Regular cardiac myocyte (primary cell): ENCODE results near the gene SEMA3G. TPM values are rescaled to one million over a fixed set of nuclear protein-coding genes. Genes with fewer than 3 reads are reported as not detected.

Experiments
- total RNA-seq: library from RNA; depleted of rRNA; stranded (reverse); fragments of >200 nt; gene quantifications from 2 replicates; pipeline ENCODE4 v1.2.3, GENCODE V29; 2014

Gene SEMA3G
- total RNA-seq: under 0.01 TPM in 2 replicates

GRCh38 chr3:52444860-52445793 lies at the start of gene SEMA3G:
SEMA3G (minus strand) TSS chr3:52445103; CDS start chr3:52445027, 76 bp downstream.

GRCh38 chr3:52455283-52456168 lies 10.6 kb upstream of the SEMA3G start, which contains the start of gene NISCH:
NISCH (plus strand) TSS chr3:52455604; CDS start chr3:52455642, 38 bp downstream.

DNA sequence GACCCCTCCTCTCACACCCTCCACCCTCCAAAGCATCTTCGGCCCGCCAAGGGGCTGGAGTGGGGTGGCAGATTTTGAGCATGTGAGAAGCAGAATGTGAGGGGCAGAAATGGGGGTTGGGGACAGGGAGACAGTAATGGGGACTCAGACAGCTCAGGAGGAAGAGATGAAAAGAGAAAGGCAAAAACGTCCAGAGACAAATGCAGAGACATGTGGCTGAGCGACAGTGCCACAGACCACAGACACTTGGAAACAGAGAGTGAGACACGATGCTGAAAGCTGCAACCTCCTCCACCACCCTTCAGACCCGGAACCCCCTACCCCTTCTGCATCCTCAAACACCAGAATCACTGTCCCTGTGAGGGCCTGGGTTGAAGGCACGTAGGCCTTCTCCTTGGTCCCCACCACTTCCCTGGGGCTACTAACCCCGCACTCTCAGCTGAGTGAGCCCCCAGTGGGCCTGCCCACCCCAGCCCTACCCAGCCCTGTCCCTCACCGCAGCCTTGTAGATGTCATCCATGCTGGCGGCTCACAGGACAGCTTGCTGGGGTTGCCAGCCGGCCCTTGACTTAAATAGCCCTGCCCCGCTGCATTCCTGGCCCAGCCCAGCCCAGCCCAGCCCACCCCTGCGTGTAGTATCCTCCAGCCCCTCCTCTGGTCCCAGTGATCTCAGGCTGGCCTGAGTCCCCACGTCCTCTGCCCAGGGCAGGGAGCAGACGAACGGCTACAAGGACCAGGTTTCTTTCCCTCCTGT lies 8.8 kb upstream of the SEMA3G start, which contains the start of gene TNNC1:
TNNC1 (minus strand) TSS at position 546 of the 754 bp plus-strand sequence; CDS start at position 520, 26 bp downstream.

Other genes starting within 250 kb of the SEMA3G start
- gene ALAS1, start 246.9 kb downstream of the SEMA3G start, total RNA-seq: 27.1 and 32.8 TPM in 2 replicates
- not detected in 2 replicates for gene TLR9, start 219.5 kb downstream of the SEMA3G start, total RNA-seq
- gene TWF2, start 205.9 kb downstream of the SEMA3G start, total RNA-seq: 60.3 and 100 TPM in 2 replicates
- gene PPM1M, start 199.3 kb downstream of the SEMA3G start, total RNA-seq: 18.3 and 18.8 TPM in 2 replicates
- 51.0 and 79.8 TPM in 2 replicates for gene WDR82, start 166.5 kb downstream of the SEMA3G start, total RNA-seq
- gene GLYCTK, start 157.3 kb downstream of the SEMA3G start, total RNA-seq: 2.8 and 8.8 TPM in 2 replicates
- gene DNAH1, start 128.8 kb downstream of the SEMA3G start, total RNA-seq: 0.96 and 2.0 TPM in 2 replicates
- 41.2 and 61.9 TPM in 2 replicates for gene BAP1, start 35.1 kb downstream of the SEMA3G start, total RNA-seq
- gene PHF7, start 34.4 kb downstream of the SEMA3G start, total RNA-seq: 1.7 and 2.1 TPM in 2 replicates
- gene TNNC1, start 8.9 kb upstream of the SEMA3G start, total RNA-seq: 0.96 and 2.5 TPM in 2 replicates
- 38.2 and 67.9 TPM in 2 replicates for gene NISCH, start 10.5 kb upstream of the SEMA3G start, total RNA-seq
- 1.1 and 2.9 TPM in 2 replicates for gene STAB1, start 50.2 kb upstream of the SEMA3G start, total RNA-seq
- gene NT5DC2, start 88.8 kb upstream of the SEMA3G start, total RNA-seq: 25.1 and 93.9 TPM in 2 replicates
- 3.7 and 7.5 TPM in 2 replicates for gene UQCC5, start 91.5 kb upstream of the SEMA3G start, total RNA-seq
- gene PBRM1, start 240.8 kb upstream of the SEMA3G start, total RNA-seq: 53.8 and 64.0 TPM in 2 replicates
- gene GNL3, start 240.9 kb upstream of the SEMA3G start, total RNA-seq: 160 and 167 TPM in 2 replicates